Measurements from ENCODE around the gene BACH2. TPM values are rescaled to one million over a fixed set of nuclear protein-coding genes. Genes with fewer than 3 reads are reported as not detected.
A peak's percentile ranks its signal among the peaks of the same experiment; 100 is the strongest.
"Not testable (repeated sequence)": the region's sequence is repeated elsewhere in the genome, so short reads cannot be mapped to it uniquely, and the experiment has no call there.

BACH2 gene
- total RNA-seq, 6 donors from 2014 or later: 3.1 to 6.8 (median 5.3) TPM

DNA sequence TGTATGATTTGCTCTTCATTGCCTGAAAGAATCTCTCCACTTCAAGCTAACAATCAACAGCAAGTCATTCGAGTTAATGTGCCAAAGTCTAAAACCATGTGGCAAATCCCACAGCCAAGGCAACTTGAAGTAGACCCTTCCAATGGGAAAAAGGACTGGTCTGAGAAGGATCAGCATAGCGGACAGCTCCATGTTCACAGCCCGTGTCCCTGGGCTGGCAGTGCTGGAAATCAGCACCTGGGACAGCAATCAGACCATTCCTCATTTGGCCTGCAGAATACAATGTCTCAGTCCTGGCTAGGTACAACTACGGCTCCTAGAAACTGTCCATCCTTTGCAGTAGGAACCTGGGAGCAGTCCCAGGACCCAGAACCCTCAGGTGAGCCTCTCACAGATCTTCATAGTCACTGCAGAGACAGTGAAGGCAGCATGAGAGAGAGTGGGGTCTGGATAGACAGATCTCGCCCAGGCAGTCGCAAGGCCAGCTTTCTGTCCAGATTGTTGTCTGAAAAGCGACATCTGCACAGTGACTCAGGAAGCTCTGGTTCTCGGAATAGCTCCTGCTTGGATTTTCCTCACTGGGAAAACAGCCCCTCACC, 401.3 kb downstream of the BACH2 start:
- H3K36me3 ChIP-seq: no peaks in the 10 kb centered on the region
- H3K4me3 ChIP-seq: no peak overlapping the region
- no peaks in the 10 kb centered on the region for H3K4me1 ChIP-seq
- DNase-seq (no peak), ATAC-seq (ENCODE audit: low FRiP score in 2 of 2) (peak in 1 of 2 donors; percentile 29)
- TF ChIP-seq POLR2AphosphoS5 (IDR thresholded peaks at IDR 0.05): no peak
- no peak for TF ChIP-seq POLR2A (IDR thresholded peaks at IDR 0.05)
- no peak for TF ChIP-seq EP300 (IDR thresholded peaks at IDR 0.05)
- TF ChIP-seq CTCF (IDR thresholded peaks at IDR 0.05): no peak
- H3K27ac ChIP-seq: no peak overlapping the region
- 40 to 56% methylated on average over 7 to 8 of the region's 8 CpGs for WGBS, 2 donors
- no peaks in the 10 kb centered on the region for H3K9me3 ChIP-seq
- no peaks in the 10 kb centered on the region for H3K27me3 ChIP-seq

- no peaks in the 10 kb centered on the region for H3K9me3 ChIP-seq
- H3K4me3 ChIP-seq: no peak within 1 kb of the TSS
- no peaks in the 10 kb centered on the region for H3K27me3 ChIP-seq
- H3K27ac ChIP-seq: no peak within 1 kb of the TSS
- DNase-seq: no peak
- H3K36me3 ChIP-seq: no peaks in the 10 kb centered on the region
- TF ChIP-seq POLR2A (IDR thresholded peaks at IDR 0.05) (no peak), EP300 (IDR thresholded peaks at IDR 0.05) (no peak), CTCF (IDR thresholded peaks at IDR 0.05) (no peak), POLR2AphosphoS5 (IDR thresholded peaks at IDR 0.05) (no peak)
- 80 to 83% methylated on average over 1 of the region's 1 CpG for WGBS, 2 donors
- no peaks in the 10 kb centered on the region for H3K4me1 ChIP-seq
- no peak for ATAC-seq (ENCODE audit: low FRiP score in 2 of 2)
Observed at GRCh38 chr6:89894169-89894568, 402.5 kb downstream of the BACH2 start, which contains the start of gene GJA10. TSS of gene GJA10 (plus strand) at chr6:89894469. CDS start at chr6:89894469, 0 bp downstream.

GRCh38 chr6:89892577-89892976, 404.1 kb downstream of the BACH2 start:
- H3K36me3 ChIP-seq; H3K4me1 ChIP-seq; H3K27me3 ChIP-seq; H3K27ac ChIP-seq; H3K4me3 ChIP-seq; ATAC-seq (ENCODE audit: low FRiP score in 2 of 2); H3K9me3 ChIP-seq; DNase-seq: not testable (repeated sequence)
- 84 to 86% methylated on average over 8 of the region's 8 CpGs for WGBS, 2 donors

- DNase-seq; H3K4me1 ChIP-seq; H3K9me3 ChIP-seq; ATAC-seq (ENCODE audit: low FRiP score in 2 of 2); H3K27ac ChIP-seq; H3K36me3 ChIP-seq; H3K27me3 ChIP-seq; H3K4me3 ChIP-seq: not testable (repeated sequence)
- WGBS, 2 donors: 3 to 5% methylated on average over 9 to 11 of the region's 11 CpGs
Observed at GRCh38 chr6:89890845-89891528, 405.7 kb downstream of the BACH2 start.

GRCh38 chr6:89888871-89889270, 407.8 kb downstream of the BACH2 start:
- ATAC-seq (ENCODE audit: low FRiP score in 2 of 2) (no peak), DNase-seq (no peak)
- Histone ChIP-seq H3K9me3 (no peaks in the 10 kb centered on the region), H3K27me3 (peaks cover 0 to 6% (median 3%) of the 10 kb centered on the region in 4 donors), H3K27ac (no peak overlapping the region), H3K4me1 (peaks cover 0 to 2% (median 0%) of the 10 kb centered on the region in 4 donors), H3K36me3 (no peaks in the 10 kb centered on the region), H3K4me3 (no peak overlapping the region)
- TF ChIP-seq POLR2A (IDR thresholded peaks at IDR 0.05) (no peak), EP300 (IDR thresholded peaks at IDR 0.05) (no peak), CTCF (IDR thresholded peaks at IDR 0.05) (no peak), POLR2AphosphoS5 (IDR thresholded peaks at IDR 0.05) (no peak)
- 75 to 77% methylated on average over 3 of the region's 3 CpGs for WGBS, 2 donors

GRCh38 chr6:89888138-89888514, 408.5 kb downstream of the BACH2 start:
- no peak for DNase-seq
- no peaks in the 10 kb centered on the region for H3K9me3 ChIP-seq
- no peak for ATAC-seq (ENCODE audit: low FRiP score in 2 of 2)
- no peak overlapping the region for H3K4me3 ChIP-seq
- peaks cover 0 to 6% (median 3%) of the 10 kb centered on the region in 4 donors for H3K27me3 ChIP-seq
- TF ChIP-seq POLR2AphosphoS5 (IDR thresholded peaks at IDR 0.05): no peak
- TF ChIP-seq CTCF (IDR thresholded peaks at IDR 0.05): no peak
- no peak for TF ChIP-seq EP300 (IDR thresholded peaks at IDR 0.05)
- TF ChIP-seq POLR2A (IDR thresholded peaks at IDR 0.05): no peak
- WGBS, 2 donors: 77 to 88% methylated on average over 7 of the region's 7 CpGs
- H3K27ac ChIP-seq: no peak overlapping the region
- peaks cover 0 to 2% (median 0%) of the 10 kb centered on the region in 4 donors for H3K4me1 ChIP-seq
- H3K36me3 ChIP-seq: no peaks in the 10 kb centered on the region

Data from upper lobe of left lung (tissue), 6 donors.